ENCODE results near the gene PIK3C2G. TPM values are rescaled to one million over a fixed set of nuclear protein-coding genes. Genes with fewer than 3 reads are reported as not detected.

The PIK3C2G gene
- total and polyA plus RNA-seq, 2 experiments from 2014 or later: not detected

DNA sequence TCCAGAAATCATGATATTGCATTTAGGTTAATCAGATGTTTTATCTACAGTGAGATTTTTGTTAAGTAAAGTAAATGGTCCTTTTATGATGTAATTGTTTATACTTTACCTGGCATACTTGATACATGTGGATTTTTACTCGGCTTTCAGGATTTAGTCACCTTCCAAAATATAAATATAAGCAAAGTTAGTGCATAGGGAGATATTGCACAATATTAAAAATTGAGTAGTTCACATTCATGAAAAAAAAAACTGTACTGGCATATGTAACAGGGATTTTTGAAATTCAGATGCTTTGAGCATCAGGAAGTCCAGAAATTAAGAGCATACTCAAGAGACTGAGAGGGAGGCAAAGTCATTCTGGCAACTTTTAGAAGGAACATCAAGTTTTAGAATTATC is 303.0 kb downstream of the PIK3C2G start:
- no peak for DNase-seq
- no peak overlapping the region for H3K4me3 ChIP-seq
- H3K4me1 ChIP-seq (ENCODE audit: insufficient read depth): no peaks in the 10 kb centered on the region
- WGBS, 2 experiments (ENCODE audit: low coverage in 1 of 2, low lambda C conversion rate in 2 of 2, missing lambda C conversion rate in 2 of 2): 93 to 94% methylated on average over 1 of the region's 1 CpG
- no peaks in the 10 kb centered on the region for H3K36me3 ChIP-seq (ENCODE audit: low read depth)
- H3K9me2 ChIP-seq (ENCODE audit: insufficient read depth): no peaks in the 10 kb centered on the region
- no peak overlapping the region for H2AFZ ChIP-seq
- H3K4me2 ChIP-seq (ENCODE audit: unreplicated experiment): no peak overlapping the region
- no peak overlapping the region for H3K27ac ChIP-seq
- TF ChIP-seq EZH2phosphoT487 (IDR thresholded peaks at IDR 0.05; ENCODE audit: insufficient read depth, low read depth) (no peak), EZH2 (IDR thresholded peaks at IDR 0.05; ENCODE audit: insufficient read depth, poor library complexity, severe bottlenecking) (no peak)
- H3F3A ChIP-seq (ENCODE audit: insufficient read depth): no peaks in the 10 kb centered on the region
- no peaks in the 10 kb centered on the region for H3K9me3 ChIP-seq (ENCODE audit: low read depth)
- no peak overlapping the region for H3K9ac ChIP-seq
- no peaks in the 10 kb centered on the region for H4K20me1 ChIP-seq (ENCODE audit: insufficient read depth)
- no peaks in the 10 kb centered on the region for H3K79me2 ChIP-seq (ENCODE audit: insufficient read depth)
- in situ Hi-C loops (cut with MboI): no loop called here
- no peaks in the 10 kb centered on the region for H3K27me3 ChIP-seq (replicated peaks; ENCODE audit: insufficient read depth)

DNA sequence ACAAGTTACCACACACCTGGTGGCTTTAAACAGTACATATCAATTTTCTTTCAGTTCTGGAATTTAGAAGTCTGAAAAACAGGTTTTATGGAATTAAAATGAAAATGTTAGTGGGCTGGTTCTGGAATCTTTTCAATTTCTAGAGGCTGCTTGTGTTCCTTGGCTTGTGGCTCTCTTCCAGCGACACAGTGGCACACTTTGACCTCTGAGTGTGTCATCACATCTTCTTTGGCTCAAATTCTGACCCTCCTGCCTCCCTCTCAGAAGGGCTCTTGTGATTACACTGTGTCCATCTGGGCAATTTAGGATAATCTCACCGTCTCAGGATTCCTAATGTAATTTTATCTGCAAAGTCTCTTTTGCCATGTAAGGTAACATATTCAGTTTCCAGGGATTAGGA is 306.5 kb downstream of the PIK3C2G start:
- Histone ChIP-seq H3K36me3 (ENCODE audit: low read depth) (no peaks in the 10 kb centered on the region), H3K27me3 (replicated peaks; ENCODE audit: insufficient read depth) (no peaks in the 10 kb centered on the region), H3K27ac (no peak overlapping the region), H3K4me1 (ENCODE audit: insufficient read depth) (no peaks in the 10 kb centered on the region), H3K9me3 (ENCODE audit: low read depth) (no peaks in the 10 kb centered on the region), H3K79me2 (ENCODE audit: insufficient read depth) (no peaks in the 10 kb centered on the region), H3K4me3 (no peak overlapping the region), H3K4me2 (ENCODE audit: unreplicated experiment) (no peak overlapping the region), H3F3A (ENCODE audit: insufficient read depth) (no peaks in the 10 kb centered on the region), H3K9me2 (ENCODE audit: insufficient read depth) (no peaks in the 10 kb centered on the region), H4K20me1 (ENCODE audit: insufficient read depth) (no peaks in the 10 kb centered on the region), H3K9ac (no peak overlapping the region), H2AFZ (no peak overlapping the region)
- 73 to 74% methylated on average over 2 of the region's 2 CpGs for whole genome bisulfite sequencing, 2 experiments (ENCODE audit: low coverage in 1 of 2, low lambda C conversion rate in 2 of 2, missing lambda C conversion rate in 2 of 2)
- TF ChIP-seq EZH2phosphoT487 (IDR thresholded peaks at IDR 0.05; ENCODE audit: insufficient read depth, low read depth): no peak
- no peak for TF ChIP-seq EZH2 (IDR thresholded peaks at IDR 0.05; ENCODE audit: insufficient read depth, poor library complexity, severe bottlenecking)
- in situ Hi-C loops (cut with MboI): no loop called here
- DNase-seq: no peak

DNA sequence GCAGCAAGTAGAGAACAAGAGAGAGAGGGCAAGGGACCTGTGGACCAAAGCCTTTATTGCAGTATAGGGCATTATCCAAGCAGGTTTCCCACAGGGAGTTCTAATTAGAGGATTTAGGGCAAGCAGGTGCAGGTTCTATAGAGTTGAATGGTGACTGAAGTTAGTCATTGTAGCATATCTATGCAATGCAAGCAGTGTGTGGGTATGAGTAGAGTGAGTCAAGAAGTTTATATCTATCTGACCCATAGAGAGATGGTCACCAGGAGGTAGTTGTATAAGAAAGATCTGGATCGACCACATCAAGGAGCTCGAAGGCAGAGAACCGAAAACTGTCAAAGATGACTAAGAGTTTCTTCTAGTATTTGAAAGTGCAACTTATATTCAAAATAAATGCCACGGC is 309.2 kb downstream of the PIK3C2G start:
- Histone ChIP-seq H3K27me3 (replicated peaks; ENCODE audit: insufficient read depth) (no peaks in the 10 kb centered on the region), H3K4me1 (ENCODE audit: insufficient read depth) (no peaks in the 10 kb centered on the region), H3K4me2 (ENCODE audit: unreplicated experiment) (no peak overlapping the region), H3K79me2 (ENCODE audit: insufficient read depth) (no peaks in the 10 kb centered on the region), H2AFZ (no peak overlapping the region), H3K4me3 (no peak overlapping the region), H3K36me3 (ENCODE audit: low read depth) (no peaks in the 10 kb centered on the region), H3F3A (ENCODE audit: insufficient read depth) (no peaks in the 10 kb centered on the region), H3K9me3 (ENCODE audit: low read depth) (no peaks in the 10 kb centered on the region), H3K9ac (no peak overlapping the region), H3K27ac (no peak overlapping the region), H3K9me2 (ENCODE audit: insufficient read depth) (no peaks in the 10 kb centered on the region), H4K20me1 (ENCODE audit: insufficient read depth) (no peaks in the 10 kb centered on the region)
- WGBS, 2 experiments (ENCODE audit: low coverage in 1 of 2, low lambda C conversion rate in 2 of 2, missing lambda C conversion rate in 2 of 2): 94 to 97% methylated on average over 4 of the region's 4 CpGs
- DNase-seq: no peak
- TF ChIP-seq EZH2phosphoT487 (IDR thresholded peaks at IDR 0.05; ENCODE audit: insufficient read depth, low read depth) (no peak), EZH2 (IDR thresholded peaks at IDR 0.05; ENCODE audit: insufficient read depth, poor library complexity, severe bottlenecking) (no peak)
- in situ Hi-C loops (cut with MboI): no loop called here

DNA sequence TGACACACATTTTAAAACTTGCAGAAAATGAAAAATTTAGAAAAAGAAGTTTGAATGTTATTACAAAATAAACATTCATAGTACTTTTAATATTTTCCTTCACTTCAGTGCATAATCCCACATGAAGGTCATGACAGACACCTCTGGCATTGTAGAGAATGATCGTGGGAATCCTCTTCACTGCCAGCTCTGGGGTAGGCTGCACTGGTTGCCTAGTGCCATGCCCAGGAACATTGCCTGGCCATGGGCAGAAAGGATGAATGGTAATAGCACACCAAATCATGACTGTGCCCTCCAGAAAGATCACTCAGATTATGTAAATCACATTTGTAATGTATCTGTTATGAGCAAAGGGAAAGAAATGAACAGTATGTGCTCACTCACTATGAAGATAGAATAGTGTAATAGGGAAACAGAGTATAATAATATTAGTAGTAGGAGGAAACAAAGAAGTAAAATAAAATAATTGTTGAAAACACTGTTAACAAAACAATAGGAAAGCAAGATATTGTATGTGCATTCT is 314.8 kb downstream of the PIK3C2G start:
- no peak overlapping the region for H3K27ac ChIP-seq
- H3F3A ChIP-seq (ENCODE audit: insufficient read depth): peaks cover 17% of the 10 kb centered on the region
- WGBS, 2 experiments (ENCODE audit: low coverage in 1 of 2, low lambda C conversion rate in 2 of 2, missing lambda C conversion rate in 2 of 2): 17 to 31% methylated on average over 1 of the region's 1 CpG
- H3K9ac ChIP-seq: no peak overlapping the region
- H4K20me1 ChIP-seq (ENCODE audit: insufficient read depth): no peaks in the 10 kb centered on the region
- no peaks in the 10 kb centered on the region for H3K79me2 ChIP-seq (ENCODE audit: insufficient read depth)
- in situ Hi-C loops (cut with MboI): no loop called here
- peaks cover 25% of the 10 kb centered on the region for H3K4me1 ChIP-seq (ENCODE audit: insufficient read depth)
- no peak overlapping the region for H2AFZ ChIP-seq
- no peak overlapping the region for H3K4me3 ChIP-seq
- H3K9me2 ChIP-seq (ENCODE audit: insufficient read depth): no peaks in the 10 kb centered on the region
- no peaks in the 10 kb centered on the region for H3K9me3 ChIP-seq (ENCODE audit: low read depth)
- H3K36me3 ChIP-seq (ENCODE audit: low read depth): no peaks in the 10 kb centered on the region
- no peaks in the 10 kb centered on the region for H3K27me3 ChIP-seq (replicated peaks; ENCODE audit: insufficient read depth)
- TF ChIP-seq EZH2 (IDR thresholded peaks at IDR 0.05; ENCODE audit: insufficient read depth, poor library complexity, severe bottlenecking): no peak
- no peak for TF ChIP-seq EZH2phosphoT487 (IDR thresholded peaks at IDR 0.05; ENCODE audit: insufficient read depth, low read depth)
- DNase-seq: peak; percentile 64
- no peak overlapping the region for H3K4me2 ChIP-seq (ENCODE audit: unreplicated experiment)

DNA sequence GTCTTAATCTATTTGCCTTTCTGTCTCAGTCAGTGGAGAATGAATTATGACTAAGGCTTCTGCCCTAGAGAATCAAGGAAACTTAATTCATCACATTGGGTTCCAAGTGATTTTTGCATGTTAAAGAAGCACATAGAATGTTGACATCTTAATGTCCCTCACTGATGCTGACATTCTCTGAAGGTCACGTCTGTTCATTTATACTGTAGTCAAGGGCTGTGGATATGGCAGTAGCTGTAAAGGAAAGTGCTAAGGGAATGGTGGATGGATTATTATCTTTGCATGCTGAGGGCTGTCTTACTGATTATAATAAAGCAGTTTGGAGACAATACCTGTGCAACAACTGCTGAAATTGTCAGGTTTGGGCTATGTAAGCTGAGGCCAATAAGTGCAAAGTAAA is 315.3 kb downstream of the PIK3C2G start:
- Histone ChIP-seq H3K27me3 (replicated peaks; ENCODE audit: insufficient read depth) (no peaks in the 10 kb centered on the region), H3K9me2 (ENCODE audit: insufficient read depth) (no peaks in the 10 kb centered on the region), H3K9ac (no peak overlapping the region), H3K79me2 (ENCODE audit: insufficient read depth) (no peaks in the 10 kb centered on the region), H3F3A (ENCODE audit: insufficient read depth) (peaks cover 17% of the 10 kb centered on the region), H2AFZ (no peak overlapping the region), H3K4me3 (no peak overlapping the region), H3K4me2 (ENCODE audit: unreplicated experiment) (no peak overlapping the region), H3K36me3 (ENCODE audit: low read depth) (no peaks in the 10 kb centered on the region), H3K27ac (no peak overlapping the region), H4K20me1 (ENCODE audit: insufficient read depth) (no peaks in the 10 kb centered on the region), H3K4me1 (ENCODE audit: insufficient read depth) (peaks cover 25% of the 10 kb centered on the region), H3K9me3 (ENCODE audit: low read depth) (no peaks in the 10 kb centered on the region)
- DNase-seq: no peak
- 91 to 100% methylated on average over 1 of the region's 1 CpG for WGBS, 2 experiments (ENCODE audit: low coverage in 1 of 2, low lambda C conversion rate in 2 of 2, missing lambda C conversion rate in 2 of 2)
- TF ChIP-seq EZH2 (IDR thresholded peaks at IDR 0.05; ENCODE audit: insufficient read depth, poor library complexity, severe bottlenecking) (no peak), EZH2phosphoT487 (IDR thresholded peaks at IDR 0.05; ENCODE audit: insufficient read depth, low read depth) (no peak)
- in situ Hi-C loops (cut with MboI): no loop called here
